ENCODE results near the gene POLR1A.

Gene POLR1A

GRCh38 chr2:86118130-86118529, 12.4 kb upstream of the POLR1A start:
- no peak for TF ChIP-seq CTCF (IDR thresholded peaks at IDR 0.05)

DNA sequence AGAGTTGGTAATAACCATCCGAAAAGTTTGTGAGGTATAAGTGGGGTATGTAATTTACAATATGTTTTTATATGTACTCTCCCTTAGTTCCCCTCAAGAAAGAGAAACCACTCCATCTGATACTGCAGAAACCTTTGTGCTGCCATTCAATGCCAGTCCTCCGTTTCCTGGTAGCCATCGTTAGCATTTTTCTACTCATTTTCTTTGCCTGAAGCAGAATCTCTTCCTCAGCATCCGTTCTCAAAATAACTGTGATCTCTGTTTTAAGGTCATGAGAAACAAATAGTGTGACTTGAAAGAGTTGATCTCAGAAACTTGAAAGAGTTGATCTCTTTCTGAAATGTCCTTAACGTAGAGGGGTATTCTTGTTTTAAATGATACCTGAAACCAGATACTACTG, 1.3 kb upstream of the POLR1A start:
- no peak for TF ChIP-seq CTCF (IDR thresholded peaks at IDR 0.05)

- no peak for TF ChIP-seq CTCF (IDR thresholded peaks at IDR 0.05)
These were observed 571 bp upstream of the POLR1A start, which contains the start of gene PTCD3 for GRCh38 chr2:86105969-86106945. Gene PTCD3 (plus strand): TSS chr2:86106235. CDS start chr2:86106248, 13 bp downstream.

DNA sequence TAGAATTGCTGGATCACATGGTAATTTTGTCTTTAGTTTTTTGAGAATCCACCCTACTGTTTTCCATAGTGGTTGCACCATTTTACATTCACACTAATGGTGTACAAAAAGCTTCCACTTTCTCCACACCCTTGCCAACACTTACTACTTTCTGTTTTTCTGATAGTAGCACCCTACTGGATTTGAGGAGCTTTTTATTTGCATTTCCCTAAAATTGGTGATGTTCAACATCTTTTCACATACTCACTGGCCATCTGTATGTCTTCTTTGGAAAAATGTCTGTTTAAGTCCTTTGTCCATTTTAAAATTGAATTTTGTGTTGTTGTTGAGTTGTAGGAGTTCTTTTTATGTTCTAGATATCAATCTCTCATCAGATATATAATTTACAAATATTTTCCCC, 3.5 kb downstream of the POLR1A start:
- TF ChIP-seq CTCF (IDR thresholded peaks at IDR 0.05), result no peak

DNA sequence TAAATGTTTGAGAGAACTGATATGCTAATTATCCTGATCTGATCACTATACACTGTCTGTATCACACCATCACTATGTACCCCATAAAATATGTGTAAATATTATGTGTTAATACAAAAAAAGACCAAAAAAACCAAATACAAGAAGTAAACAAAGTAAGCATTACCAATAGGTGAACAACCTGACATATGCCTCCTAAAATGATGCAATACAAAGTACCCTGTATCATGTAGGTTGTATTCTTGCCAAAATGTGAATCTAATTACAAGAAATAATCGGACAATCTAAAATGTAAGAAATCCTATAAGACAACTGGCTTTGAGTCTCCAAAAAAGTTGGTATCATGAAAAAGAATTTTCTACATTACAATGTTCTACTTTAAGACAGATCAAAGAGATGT, 7.8 kb downstream of the POLR1A start:
- TF ChIP-seq CTCF (IDR thresholded peaks at IDR 0.05), result no peak

GRCh38 chr2:86097114-86097896, 8.4 kb downstream of the POLR1A start:
- TF ChIP-seq CTCF (IDR thresholded peaks at IDR 0.05), result no peak

GRCh38 chr2:86094229-86094628, 11.5 kb downstream of the POLR1A start:
- no peak for TF ChIP-seq CTCF (IDR thresholded peaks at IDR 0.05)
